Activated CD4-positive, alpha-beta T cell treated with anti-CD3 and anti-CD28 coated beads, Interleukin-2, amount 50 U/mL, for 16 hours (primary cell): ENCODE data around the gene HNF1B.
"Not testable (repeated sequence)": the region's sequence is repeated elsewhere in the genome, so short reads cannot be mapped to it uniquely, and the experiment has no call there.

ENCODE experiments used
- DNase-seq: peaks from one replicate; pipeline ENCODE4 v3.0.0-alpha.2; 2020

The HNF1B gene, protein sequence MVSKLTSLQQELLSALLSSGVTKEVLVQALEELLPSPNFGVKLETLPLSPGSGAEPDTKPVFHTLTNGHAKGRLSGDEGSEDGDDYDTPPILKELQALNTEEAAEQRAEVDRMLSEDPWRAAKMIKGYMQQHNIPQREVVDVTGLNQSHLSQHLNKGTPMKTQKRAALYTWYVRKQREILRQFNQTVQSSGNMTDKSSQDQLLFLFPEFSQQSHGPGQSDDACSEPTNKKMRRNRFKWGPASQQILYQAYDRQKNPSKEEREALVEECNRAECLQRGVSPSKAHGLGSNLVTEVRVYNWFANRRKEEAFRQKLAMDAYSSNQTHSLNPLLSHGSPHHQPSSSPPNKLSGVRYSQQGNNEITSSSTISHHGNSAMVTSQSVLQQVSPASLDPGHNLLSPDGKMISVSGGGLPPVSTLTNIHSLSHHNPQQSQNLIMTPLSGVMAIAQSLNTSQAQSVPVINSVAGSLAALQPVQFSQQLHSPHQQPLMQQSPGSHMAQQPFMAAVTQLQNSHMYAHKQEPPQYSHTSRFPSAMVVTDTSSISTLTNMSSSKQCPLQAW

DNA sequence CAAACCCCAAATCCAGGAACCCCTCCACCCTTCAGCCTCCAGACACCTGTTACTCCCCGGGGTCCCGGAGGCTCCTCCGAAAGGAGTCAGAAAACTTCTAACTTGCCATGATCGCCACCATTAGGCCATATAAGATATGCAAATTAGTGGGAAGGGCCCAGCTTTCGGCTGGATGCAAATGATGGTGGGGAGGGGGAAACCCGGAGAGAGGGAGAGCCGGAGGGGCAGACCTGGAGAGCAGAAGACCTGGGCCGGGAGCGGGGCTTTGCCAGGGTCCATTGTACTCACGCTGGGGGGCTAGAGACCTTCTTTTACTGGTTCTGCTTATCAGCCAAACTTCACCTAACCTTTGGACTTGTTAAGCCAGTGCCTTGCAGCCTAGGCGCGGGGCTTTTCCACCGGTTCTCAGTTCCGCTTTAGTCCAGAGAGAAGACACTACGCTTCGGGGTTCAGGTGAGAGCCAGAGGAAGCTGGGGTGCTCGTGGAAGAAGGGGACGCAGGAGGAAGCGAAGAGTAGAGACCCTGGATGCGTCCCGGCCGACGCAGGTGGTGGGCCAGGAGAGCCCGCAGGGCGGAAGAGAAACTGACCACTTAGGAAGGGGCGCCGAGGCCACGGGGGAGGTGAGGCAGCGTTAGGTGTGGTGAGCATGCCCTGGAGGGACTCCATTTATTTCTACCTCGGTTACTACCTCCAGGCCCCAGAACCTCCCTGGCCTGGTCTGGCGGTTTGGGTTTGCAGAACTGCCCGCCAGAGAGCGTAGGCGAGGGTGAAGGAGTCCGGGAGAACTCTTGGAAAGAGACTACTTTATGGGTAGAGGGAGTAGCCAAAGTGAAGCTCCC lies at the start of gene HNF1B:
Gene HNF1B (minus strand): TSS at position 99 of the 840 bp plus-strand sequence. CDS start 175 bp downstream, outside the sequence.
- DNase-seq, result no peak

DNA sequence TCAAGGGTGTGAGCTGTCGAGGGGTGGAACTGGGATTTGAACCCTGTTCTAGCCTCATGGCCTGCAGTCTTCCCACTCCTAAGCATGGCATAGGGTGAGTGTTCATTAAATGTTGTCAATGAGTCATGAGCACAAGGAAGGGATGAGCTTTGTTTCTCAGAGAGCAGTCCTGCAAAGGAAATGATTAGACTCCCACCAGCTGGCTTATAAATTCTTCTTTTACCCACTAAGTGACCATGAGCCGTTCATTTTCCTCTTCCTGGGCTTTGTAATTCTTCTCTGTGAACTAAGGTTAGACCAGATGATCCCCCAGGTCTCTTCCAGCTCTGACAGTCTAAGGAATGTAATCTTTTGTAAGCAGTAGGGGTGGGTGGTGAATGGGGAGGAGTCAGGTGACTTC lies 47.9 kb upstream of the HNF1B start:
- no peak for DNase-seq

- peak; percentile 70 for DNase-seq
Measured at GRCh38 chr17:37791447-37792399, 46.9 kb upstream of the HNF1B start.

DNA sequence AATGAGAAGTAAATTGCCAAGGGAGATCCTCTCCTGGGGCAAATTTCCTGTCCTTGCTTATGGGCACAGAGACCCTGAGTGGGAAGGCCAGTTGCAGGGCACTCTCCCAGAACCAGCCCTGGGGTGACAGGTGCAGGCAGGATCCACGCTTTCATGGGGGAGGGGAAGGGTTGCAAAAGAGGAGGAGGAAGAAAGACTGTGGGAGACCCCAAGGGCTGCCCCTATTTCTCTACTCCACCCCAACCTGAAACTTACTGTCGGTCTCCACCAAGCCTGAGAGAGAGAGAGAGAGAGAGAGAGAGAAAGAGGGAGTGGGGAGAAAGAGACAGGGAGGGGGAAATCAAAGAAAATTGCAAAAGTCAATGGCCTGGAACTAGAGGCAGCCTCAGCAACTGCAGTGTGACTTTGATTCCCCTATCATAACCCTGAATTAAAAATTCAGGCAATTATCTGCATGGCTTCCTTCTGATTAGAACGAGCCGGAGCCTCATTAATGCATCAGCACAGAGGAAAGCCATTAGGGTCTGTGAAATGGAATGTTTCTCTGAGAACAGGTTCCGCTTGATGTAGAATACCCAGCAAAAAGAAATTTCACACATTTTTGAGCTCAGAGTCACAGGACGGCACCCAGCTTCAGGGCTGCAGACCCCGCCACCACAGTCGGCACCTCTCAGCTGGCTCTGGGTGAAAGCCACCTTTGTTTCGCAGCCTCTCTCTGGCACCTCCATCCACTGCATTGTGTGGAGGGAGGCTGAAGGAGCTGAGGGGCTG lies 45.1 kb upstream of the HNF1B start:
- no peak for DNase-seq

DNA sequence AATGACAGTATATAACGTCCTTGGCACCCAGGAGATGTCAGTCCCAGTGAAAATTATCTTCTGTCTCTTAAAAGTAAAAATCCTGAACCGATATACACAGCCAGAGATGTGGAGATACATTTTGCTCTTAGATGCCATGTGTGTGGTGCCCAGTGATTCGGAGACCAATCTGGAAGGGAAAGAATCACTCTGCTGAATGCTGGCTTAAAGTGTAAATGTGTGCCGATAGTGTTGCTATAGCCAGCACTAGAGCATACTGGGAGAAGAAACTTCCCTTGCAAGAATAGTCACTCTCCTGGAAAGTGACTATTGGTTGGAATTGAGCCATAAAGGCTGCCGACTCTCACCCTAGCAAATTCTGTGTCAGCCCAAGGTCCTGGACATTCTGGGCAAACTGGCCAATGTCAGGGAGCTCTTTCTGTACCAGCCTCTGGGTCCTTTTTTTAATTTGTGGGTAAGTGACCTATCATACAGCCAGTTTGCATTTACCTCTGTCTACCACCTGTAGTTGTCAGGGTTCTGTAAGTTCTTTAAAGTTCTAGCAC lies 44.2 kb upstream of the HNF1B start:
- DNase-seq, result no peak

- DNase-seq, result no peak
Measured at GRCh38 chr17:37788526-37788925, 43.7 kb upstream of the HNF1B start.

DNA sequence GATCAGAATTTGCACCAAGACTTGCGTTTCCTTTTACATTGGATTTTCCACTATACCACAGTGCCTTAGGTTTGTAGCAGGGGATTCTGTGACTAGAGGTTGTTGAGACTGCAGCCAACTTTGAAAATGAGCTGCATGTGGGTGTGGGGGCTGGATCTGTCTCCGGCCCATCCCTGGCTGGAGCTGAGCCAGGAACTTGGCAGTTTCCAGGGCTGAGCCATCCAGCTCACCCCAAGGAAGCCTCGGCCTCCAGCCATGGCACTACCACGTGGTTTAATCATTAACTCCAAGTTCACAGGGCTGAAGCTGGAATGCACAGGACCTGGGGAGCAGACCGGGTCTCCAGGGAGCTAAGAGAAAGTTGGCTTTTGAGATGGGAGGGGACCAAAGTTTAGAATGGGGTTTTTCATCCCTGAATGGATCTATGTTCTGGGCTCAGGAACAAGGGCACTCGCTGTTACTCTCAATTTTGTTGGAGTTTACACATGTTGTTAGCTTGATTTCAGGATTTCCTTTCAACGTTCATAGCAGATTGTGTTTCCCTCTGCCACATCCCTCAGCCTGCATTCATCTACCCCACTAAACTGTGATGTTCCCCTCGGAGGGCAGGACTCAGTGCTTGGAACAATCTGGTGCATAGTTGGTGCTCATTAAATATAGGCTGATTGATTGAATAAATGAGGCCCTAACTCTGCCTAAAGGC lies 42.3 kb upstream of the HNF1B start:
- no peak for DNase-seq

- DNase-seq, result no peak
Measured at GRCh38 chr17:37786481-37786880, 41.6 kb upstream of the HNF1B start.

DNA sequence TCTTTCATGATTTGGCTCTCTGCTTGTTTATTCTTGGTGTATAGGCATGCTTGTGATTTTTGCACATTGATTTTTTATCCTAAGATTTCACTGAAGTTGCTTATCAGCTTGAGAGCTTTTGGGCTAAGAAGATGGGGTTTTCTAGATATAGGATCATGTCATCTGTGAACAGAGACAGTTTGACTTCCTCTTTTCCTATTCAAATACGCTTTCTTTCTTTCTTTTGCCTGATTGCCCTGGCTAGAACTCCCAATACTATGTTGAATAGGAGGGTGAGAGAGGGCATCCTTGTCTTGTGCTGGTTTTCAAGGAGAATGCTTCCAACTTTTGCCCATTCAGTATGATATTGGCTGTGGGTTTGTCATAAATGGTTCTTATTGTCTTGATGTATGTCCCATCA lies 37.6 kb upstream of the HNF1B start:
- DNase-seq, result not testable (repeated sequence)

GRCh38 chr17:37781451-37781850 lies 36.6 kb upstream of the HNF1B start:
- DNase-seq, result no peak

DNA sequence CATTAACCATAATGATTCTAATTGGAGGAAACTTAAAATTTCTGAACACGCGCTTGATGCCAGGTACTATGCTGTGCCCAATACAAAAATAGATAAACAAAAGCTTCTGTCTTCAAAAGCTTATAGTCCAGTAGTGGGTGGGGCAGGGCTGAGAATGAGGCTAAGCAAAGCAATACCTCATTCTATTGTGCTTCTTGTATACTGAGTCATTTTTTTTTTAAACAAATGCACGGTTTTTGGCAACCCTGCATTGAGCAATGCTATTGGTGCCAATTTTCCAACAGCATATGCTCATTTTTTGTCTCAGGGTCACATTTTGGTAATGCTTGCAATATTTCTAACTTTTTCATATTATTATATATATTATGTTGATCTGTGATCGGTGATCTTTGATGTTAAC lies 34.7 kb upstream of the HNF1B start:
- no peak for DNase-seq

- DNase-seq, result peak; percentile 82
Measured at GRCh38 chr17:37774504-37774903, 29.6 kb upstream of the HNF1B start.

- peak; percentile 30 for DNase-seq
Measured at GRCh38 chr17:37772982-37773381, 28.1 kb upstream of the HNF1B start.

DNA sequence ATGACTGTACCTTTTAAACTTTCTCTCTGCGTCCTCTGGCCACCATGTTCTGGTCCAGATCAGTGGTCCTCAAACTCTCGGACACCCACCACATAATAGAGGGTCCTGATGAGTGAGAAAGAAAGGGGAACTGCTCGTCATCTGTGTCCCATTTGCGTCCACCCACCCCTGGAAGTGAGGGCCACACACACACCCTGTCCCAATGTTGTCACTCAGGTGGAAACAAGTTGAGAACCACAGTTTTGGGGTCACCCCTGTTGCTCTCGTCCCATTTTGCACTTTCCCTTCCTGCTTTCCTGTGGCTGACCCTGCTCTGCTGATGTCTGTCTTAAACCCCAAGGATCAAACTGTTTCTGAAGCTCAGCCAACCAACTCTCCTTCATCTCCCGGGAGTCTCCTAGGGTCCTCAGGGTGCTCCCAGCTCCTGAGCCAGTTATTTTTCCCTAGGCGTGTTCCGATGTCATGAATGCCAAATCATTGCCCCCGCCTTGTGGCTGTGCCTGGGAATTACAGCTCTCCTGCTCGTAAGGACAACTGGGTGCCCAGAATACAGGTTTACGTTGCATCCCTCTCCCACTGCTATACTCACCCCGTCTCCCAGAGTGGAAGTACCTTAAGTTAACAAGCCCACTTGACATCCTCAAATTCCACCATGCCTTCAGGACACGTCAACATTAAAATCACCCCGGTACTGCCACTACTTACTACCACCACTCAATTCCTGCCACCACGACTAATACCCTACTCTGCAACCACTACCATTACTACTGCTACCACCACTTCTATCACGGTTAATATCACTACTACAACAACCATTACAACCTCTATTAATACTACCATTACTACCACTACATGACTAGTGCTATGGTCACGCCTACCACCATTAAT lies 26.0 kb upstream of the HNF1B start:
- DNase-seq, result peak; percentile 43

DNA sequence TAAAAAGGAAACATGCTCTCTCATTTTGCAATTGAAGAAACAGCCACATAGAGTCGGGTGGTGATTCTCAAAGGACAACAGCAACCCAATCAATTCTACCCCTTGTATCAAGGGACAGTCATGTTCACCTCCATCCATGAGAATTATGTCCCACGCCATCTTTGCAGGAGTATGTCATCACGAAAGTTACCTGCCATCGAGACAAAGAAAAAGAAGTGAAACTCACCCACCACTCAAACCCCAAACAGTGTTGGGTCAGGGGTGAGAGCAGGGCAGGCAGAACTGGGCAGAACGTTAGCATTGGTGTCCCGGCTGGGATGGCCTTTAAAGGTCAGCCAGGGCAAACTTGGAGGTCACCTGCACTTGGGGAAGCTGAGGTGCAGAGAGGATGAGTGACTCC lies 24.2 kb upstream of the HNF1B start:
- DNase-seq, result no peak

DNA sequence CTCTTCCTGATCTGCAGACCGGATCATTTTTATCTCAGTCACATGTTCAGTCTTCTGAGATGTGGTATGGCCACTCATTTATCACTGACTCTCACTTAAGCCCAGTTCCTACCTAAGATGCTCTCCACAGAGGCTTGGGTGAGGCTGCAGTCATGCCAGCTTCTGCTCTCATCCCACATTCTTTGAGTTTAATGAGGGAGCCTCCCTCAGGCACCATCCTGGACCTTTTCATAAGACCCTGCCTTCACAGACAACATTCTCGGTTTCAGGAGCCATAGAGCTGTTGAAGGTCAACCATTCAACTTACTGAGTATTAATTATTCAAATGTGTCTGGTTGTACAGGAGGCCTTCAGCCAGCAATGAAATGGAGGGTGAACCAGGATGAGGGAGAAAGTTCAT lies 23.6 kb upstream of the HNF1B start:
- DNase-seq, result no peak

DNA sequence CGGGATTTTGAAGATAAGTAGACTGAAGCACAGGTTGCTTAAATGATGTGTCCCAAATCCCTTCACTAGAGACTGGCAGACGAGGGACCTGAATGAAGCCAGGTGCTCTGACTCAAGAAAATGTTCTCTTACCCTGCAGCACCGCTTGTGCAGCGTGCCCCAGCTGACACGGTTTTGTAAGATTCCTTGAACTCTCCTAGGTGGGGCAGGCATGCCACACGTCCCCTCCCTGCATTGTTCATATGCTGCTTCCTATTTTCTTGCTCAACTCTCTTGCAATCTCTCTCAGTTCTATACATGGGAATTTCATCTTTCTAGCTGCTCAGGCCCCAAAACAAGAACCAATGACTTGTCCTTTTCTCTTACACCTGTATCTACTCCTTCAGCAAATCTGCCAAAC lies 22.1 kb upstream of the HNF1B start:
- no peak for DNase-seq

DNA sequence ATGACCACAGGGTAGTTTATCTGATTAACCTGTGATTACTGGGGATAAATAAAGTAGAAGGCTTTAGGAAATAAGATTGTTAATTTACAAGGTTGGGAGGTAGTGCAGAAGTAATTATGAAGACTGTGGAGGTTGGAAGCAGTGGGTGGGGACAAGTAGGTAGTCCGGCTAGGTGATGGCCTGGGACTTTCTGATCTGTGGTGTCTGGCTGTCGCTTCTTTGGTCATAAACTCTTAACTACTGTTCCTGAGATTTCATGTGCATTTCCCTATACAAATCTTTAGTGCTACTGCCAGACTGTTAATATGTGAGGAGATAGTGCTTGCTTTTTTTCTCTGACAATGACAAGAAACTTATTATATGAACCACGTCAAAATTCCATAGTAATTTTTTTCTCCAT lies 19.5 kb upstream of the HNF1B start:
- DNase-seq, result no peak

- no peak for DNase-seq
Measured at GRCh38 chr17:37762666-37763065, 17.8 kb upstream of the HNF1B start.

DNA sequence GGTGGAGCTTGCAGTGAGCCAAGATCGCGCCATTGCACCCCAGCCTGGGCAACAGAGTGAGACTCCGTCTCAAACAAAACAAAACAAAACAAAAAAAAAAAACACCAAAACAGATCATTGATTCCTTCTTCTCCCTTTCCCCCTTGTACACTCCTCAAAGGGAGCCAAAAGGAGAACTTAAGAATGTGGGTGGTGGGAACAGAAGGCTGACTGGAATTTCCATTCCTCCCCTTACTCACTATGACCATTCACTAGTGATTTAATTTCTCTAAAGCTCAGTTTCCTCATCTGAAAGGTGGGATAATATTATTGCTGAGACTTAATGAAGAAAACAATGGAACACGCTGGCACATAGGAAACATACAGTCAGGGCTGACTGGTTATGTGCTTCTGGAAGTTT lies 17.1 kb upstream of the HNF1B start:
- no peak for DNase-seq
